Fibroblast of lung (primary cell): ENCODE data around the gene ARRDC1.

Experiments
- EZH2 ChIP-seq: IDR thresholded peaks from 2 replicates; pipeline ENCODE4 v1.5.1; 2012; ENCODE audit warnings: low read length, control low read depth, mild to moderate bottlenecking; ENCODE audit errors: missing control alignments
- TF ChIP-seq, protein P1 (sequence below), 2 donors: IDR thresholded peaks in 1 of 2; conservative IDR thresholded peaks in 1 of 2; 1 replicate in 1 of 2; 2 replicates in 1 of 2; pipeline ENCODE4 v1.5.1; 2011 to 2012; ENCODE audit warnings: low read length in 2 of 2, control low read depth in 1 of 2, inconsistent platforms in 1 of 2, low read depth in 1 of 2, mild to moderate bottlenecking in 1 of 2

DNA sequence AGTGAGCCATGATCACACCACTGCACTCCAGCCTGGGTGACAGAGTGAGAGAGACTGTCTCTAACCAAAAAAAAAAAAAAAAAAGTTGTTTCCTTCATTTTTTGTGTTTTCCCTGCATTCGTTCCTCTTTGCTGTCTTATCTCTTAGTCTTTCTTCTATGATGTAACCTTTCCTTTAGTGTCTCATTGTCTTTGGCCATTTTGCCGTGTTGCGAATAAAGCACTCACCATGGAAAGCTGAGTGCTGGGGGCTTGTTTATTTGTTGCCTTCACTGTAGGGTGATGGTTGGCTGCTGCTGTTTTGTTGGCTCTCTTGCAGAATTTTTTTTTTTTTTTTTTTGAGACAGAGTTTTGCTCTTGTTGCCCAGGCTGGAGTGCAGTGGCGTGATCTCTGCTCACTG is 21.0 kb downstream of the ARRDC1 start:
- TF ChIP-seq, protein P1, sequence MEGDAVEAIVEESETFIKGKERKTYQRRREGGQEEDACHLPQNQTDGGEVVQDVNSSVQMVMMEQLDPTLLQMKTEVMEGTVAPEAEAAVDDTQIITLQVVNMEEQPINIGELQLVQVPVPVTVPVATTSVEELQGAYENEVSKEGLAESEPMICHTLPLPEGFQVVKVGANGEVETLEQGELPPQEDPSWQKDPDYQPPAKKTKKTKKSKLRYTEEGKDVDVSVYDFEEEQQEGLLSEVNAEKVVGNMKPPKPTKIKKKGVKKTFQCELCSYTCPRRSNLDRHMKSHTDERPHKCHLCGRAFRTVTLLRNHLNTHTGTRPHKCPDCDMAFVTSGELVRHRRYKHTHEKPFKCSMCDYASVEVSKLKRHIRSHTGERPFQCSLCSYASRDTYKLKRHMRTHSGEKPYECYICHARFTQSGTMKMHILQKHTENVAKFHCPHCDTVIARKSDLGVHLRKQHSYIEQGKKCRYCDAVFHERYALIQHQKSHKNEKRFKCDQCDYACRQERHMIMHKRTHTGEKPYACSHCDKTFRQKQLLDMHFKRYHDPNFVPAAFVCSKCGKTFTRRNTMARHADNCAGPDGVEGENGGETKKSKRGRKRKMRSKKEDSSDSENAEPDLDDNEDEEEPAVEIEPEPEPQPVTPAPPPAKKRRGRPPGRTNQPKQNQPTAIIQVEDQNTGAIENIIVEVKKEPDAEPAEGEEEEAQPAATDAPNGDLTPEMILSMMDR (conservative IDR thresholded peaks at IDR 0.05 in 1 of 2, IDR thresholded peaks at IDR 0.05 in 1 of 2; ENCODE audit: low read depth in 1 of 2, low read length in 2 of 2), result no peak
- no peak for TF ChIP-seq EZH2
